Upper lobe of left lung (tissue), 4 donors: Measurements from ENCODE around the gene CAGE1.

Source experiments
- CTCF ChIP-seq, 6 experiments: fragments of 450-650 bp in 4 of 6; fragments of 200-600 bp in 2 of 6; sonication (generic) in 2 of 6; IDR thresholded peaks; one replicate each; pipeline ENCODE4 v1.5.1; 2016 to 2019; ENCODE audit warnings: antibody characterized with exemption in 6 of 6
- EP300 ChIP-seq, 4 donors: sonication (generic); formaldehyde crosslinking; IDR thresholded peaks; one replicate each; pipeline ENCODE4 v1.5.1; 2017; ENCODE audit warnings: antibody characterized with exemption in 4 of 4, control low read depth in 2 of 4
- POLR2A ChIP-seq, 4 donors: fragments of 450-650 bp; IDR thresholded peaks; one replicate each; pipeline ENCODE4 v1.5.1; 2016 to 2017; ENCODE audit warnings: antibody characterized with exemption in 4 of 4, mild to moderate bottlenecking in 2 of 4
- POLR2AphosphoS5 ChIP-seq, 2 donors: sonication (generic); formaldehyde crosslinking; IDR thresholded peaks; one replicate each; pipeline ENCODE4 v1.5.1; 2017; ENCODE audit warnings: antibody characterized with exemption in 2 of 2

DNA sequence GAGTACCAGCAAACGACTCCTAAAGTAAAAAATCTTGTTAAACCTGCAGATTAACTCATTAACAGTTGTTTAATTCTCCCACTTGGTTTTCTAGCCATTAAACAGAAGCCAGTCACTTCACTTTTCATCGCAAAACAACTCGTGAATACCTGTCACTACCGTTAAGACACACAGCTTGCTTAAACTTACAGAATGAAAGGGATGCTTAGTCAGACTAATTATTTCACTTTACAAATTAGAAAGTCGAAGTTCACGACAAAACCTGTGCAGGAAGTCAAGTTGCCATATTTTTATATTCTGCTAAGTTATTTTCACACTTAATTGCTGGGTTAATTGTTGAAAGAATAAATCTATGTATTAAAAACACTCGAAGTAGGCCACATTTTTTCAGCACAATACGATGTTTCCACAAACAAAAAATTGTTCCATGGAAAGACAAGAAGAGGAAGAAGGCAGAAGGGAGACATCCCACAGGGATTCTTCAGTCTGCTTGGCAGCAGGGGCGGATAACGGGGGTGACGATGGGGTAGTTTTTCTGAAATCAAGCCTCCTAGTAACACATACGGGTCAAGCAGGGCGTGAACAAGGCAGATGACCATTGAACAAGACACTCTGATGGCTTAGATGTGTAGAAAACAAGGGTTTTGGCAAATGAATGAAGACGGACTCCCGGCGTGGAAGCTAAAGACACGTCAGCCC is 77.5 kb downstream of the CAGE1 start:
- TF ChIP-seq CTCF (IDR thresholded peaks at IDR 0.05) (no peak), POLR2A (IDR thresholded peaks at IDR 0.05) (no peak), POLR2AphosphoS5 (IDR thresholded peaks at IDR 0.05) (no peak), EP300 (IDR thresholded peaks at IDR 0.05) (no peak)
